ENCODE measurements around the gene PIAS4.

Gene PIAS4

DNA sequence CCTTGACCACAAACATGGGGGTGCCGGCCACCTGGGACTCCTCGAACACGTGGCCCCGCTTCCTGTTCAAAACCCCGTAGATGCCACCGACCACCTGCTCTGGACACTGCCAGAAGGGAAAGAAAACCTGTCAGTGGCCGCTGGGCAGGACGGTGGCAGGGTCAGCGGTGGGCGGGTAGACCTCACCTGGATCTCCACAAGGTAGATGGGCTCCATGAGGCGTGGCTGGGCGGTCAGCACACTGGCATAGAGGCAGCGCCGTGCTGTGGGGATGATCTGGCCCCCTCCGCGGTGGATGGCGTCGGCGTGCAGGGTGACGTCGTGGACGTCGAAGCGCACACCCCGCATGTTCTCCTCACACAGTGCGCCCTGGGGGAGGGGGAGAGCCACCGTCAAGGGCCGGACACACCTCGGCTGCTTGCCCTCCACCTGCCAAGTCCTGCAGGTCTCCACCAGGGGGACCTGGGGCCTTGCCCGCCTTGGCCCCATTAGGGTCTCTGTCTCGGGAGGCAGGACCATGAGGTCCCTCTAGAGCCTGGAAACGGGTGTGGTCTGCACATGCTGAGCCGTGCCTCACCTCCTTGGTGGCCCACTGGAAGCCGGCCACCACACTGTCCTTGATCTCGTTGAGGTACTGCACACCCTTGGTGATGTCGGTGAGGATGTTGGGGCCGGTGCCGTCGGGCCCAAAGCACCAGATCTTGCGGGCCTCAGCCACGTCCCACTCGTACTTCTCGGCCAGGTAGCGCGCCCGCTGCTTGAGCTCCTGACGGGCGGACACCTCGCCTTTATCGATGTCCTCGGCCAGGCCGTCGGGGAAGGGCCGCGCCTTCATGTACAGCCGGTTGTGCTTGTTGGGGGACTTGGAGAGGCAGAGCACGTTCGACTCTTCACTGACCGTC lies 30.0 kb upstream of the PIAS4 start:
- DNase-seq: no peak

DNA sequence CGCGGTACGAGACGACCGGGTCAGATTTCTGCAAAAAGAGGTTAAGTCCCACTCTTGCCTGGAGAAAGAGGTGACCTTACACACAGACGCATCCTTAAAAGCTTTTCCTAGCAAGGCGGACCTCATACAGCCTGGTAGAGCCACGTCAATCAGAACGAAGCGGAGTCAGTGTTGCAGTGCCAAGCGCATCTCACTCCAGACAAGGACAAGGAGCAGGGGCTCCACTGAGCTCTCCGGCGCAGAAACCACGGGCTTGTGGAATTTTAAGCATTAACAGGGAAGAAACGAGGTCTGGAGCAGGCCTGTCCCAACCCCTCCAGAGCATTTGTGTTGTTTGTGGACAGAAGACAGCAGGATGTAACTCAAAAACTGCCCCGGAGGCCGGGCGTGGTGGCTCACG lies 29.4 kb upstream of the PIAS4 start:
- no peak for DNase-seq

DNA sequence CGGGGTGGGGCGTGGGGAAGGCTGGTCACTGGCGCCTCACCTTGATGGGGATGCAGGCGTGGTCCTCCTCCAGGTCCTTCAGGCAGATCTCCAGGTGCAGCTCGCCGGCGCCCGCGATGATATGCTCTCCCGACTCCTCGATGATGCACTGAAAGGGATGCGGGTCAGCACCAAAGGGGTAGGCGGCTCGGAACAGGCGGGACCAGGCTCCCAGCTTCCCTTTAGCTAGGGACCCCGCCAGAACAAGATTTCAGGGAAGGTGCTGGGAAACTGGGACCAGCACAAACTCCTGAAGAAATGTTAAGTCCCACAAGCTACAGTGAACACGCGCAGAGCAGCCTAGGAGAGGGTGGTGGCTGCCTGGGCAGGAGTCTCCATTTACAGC lies 28.3 kb upstream of the PIAS4 start:
- DNase-seq: no peak

DNA sequence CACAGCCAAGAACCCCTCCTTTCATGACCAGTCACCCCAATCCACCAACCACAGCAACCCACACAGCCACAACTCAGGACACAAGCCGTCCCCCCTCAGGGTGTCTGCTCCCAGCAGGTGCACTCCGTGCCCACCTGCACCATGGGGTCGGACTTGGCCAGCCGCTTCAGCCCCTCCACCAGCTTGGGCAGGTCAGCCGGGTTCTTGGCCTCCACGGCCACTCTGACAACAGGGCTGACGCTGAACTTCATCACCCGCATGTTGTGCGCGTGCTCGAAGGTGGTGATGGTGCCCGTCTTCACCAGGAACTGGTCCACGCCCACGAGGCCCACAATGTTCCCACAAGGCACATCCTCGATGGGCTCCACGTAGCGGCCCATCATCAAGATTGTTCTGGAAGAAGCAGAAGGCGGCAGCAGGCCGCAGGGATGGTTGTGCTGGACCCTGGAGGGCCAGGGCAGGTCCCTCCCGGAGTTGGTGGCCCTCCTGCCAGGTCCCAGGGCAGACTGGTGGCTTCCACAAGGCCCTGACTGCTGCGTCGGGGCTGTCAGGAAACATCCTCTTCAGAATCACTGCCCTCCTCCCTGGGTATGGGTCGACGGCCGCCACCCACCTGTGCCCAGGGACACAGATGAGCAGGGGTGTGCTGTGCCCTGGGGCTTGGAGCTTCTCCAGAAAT lies 27.7 kb upstream of the PIAS4 start:
- DNase-seq: no peak

DNA sequence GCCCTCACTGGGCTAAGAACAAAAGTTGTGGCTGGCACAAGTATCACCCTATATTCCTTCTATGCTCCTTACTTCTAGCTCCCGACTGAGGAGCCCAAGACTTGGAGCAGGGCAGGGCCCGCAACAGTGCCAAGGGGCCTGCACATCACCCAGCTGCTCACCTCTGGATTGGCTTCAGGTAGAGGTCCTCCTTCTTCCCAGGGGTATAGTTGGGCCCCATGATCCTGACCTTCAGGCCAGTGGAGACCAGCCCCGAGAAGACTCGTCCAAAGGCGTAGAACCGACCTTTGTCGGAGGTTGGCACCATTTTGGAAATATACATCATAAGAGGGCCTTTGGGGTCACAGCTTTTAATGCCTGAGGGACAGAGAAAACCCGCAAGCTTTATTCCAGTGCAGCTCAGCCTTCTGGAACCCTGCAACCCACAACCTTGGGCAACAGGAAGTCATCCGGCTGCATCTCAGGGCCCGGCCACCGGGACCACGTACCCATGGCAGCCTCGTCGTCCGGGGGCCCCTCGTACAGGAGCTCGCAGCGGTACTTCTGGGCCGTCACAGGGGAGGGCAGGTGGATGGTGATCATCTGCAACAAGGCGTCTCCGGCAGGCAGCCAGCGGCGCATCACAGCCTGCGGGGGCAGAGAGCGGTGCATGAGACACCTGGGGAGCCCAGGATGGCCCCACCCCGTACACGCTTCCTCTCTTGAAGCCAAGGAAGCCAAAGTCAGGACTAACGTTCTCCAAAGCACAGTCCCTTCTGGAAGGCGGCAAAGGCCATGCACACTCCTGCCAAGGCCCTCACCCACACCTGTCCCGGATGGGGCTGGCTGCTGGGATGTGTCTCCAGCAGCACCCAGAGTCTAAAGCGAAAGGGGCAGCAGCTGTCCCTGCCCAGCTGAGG lies 26.9 kb upstream of the PIAS4 start:
- no peak for DNase-seq

DNA sequence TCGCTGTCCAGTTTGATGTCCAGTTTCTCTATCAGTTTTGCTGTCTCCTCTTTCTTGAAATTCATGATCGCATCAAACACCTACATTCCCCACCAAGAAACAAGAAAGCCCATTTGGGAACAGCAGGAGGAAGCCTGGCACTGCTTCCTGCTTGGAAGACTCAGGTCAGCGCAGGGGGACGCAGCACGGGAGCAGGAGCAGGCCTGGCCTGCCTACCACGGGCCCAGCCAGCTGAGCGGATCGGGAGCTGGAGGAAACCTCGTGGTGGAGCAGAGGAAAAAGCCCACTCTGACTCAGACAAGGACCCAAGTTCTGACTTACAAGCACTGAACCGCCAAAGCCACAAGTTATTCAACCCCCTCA lies 26.2 kb upstream of the PIAS4 start:
- DNase-seq: no peak

DNA sequence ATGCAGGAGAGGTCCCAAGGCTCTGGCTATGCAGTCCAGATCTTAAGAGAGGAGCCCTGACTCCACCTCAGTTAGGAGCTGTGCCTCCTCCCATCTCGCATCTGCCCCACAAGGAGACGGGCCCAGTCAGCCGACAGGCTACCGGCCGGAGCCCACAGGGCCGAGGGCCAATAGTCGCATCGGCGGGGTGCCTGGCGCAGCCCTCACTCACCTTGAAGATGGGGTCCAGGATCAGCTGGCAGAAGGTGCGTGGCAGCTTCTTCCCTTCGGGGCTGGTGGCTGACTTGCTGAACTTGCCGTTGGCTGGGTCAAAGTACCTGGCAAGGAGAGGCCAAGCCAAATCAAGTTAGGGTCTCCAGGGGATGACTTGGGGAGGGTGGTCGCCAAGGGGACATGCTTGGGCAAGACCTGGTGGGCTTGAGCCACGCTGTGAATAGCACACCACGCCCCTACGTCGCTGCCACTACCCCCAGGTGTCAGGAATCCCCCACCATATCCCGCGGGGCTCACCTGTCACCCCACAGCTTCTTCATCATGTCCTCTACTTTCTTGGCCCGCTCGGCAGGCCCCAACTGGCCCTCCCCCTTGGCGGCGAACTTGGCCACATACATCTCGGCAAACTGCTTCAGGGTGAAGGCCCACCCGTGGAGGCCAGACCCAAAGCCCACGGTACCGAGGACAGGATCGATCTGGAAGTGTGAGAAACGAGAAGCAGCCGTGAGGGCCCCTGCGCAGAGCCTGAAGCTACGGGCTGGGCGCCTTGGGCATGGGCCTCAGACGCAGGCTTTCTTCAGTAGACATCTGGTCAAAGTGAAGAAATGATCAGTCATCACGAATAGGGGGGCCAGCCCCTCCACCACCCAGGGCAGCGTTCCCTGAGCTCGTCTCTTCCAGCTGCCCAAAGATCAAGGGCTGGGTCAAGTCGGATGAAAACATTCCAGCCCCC lies 25.5 kb upstream of the PIAS4 start:
- no peak for DNase-seq

DNA sequence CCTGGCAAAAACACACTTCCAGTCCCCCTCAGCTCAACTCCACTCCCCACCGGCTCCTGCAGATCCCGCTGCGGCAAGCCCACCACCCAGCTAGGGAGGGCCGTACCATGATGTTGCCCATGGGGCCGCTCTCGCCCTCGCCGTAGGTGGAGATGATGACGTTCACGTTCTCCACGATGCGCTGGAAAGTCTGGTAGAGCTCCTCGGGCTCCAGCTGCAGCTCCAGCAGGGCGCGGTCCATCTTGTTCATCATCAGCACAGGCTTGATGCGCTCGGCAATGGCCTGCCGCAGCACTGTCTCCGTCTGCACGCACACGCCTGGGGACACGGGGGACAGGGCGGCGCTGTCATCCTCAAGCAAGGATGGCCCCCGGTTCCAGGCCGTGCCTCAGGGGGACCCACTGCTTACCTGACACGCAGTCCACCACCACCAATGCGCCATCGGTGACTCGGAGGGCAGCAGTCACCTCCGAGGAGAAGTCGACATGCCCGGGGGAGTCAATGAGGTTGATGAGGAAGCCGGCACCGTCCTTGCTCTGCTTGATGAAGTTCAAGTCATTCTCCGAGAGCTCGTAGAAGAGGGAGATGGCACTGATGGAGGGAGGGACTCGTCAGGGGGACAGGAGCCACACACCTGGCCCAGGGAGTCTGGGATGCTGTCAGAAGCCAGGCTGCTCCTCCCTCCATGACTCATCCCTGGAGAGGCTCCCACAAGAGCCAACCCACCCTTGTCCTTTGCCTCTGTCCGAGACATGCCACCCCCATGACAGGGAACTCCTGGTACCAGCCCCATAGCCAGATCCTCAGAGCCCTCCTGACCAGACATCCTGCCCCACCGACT lies 24.6 kb upstream of the PIAS4 start:
- no peak for DNase-seq

DNA sequence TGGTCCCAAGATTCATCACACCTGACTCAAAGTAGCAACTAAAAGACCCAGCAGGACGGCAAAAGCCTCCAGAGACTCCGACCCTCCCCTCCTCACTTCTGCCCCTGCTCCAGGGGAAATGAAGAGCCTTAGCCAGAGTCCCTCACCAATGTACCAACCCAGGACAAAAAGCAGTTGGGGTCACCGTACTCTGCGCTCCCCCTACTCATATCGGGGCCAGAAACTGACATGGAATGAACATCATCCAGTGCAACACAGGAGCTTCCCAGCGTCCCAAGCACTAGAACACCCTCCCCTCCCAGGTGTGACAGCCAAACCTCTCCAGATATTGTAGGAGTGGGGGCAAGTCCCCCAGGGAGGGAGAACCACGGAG lies 24.0 kb upstream of the PIAS4 start:
- no peak for DNase-seq

DNA sequence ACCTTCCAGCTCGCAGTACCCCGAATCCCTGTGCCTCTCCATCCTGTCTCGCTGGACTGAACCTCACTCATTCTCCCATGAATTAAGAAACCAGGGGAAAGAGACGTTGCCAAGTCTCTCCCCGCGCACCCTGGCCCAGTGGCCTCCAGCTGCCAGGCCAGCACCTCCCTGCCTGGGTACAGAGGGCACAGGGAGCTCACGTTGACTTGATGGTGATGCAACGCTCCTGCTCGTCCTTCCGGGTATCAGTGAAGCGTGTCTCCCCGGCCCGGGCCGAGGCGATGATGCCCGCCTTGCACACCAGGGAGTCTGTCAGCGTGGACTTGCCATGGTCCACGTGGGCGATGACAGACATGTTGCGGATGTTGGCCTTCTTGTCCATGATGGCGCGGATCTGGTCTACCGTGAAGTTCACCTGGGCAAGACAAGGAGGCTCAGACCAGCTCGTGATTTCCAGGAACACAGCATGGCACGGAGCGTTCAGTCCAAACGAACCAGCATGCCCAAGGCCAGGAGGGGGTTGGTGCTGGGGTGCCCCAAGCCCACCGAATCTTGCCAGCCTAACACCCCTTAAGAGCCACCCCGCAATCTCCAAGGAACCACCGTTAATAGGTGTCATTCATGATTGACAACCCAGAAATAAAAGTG lies 23.5 kb upstream of the PIAS4 start:
- DNase-seq: peak; percentile 25 to 32

DNA sequence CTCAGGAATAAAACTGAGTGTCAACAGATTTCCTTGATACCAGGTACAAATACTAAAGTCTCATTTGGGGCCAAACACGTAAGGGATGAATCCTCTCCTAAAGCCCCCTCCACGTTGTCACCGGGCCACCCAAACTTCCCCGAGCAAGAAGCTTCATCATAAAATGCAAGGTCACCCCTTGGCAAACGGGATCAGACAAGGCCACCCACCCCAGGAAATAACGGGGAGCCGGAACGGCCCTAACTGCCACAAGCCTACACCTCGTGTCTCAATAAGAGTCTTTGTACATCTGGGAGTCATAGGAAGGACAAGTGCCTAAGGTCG lies 23.0 kb upstream of the PIAS4 start:
- DNase-seq: no peak

DNA sequence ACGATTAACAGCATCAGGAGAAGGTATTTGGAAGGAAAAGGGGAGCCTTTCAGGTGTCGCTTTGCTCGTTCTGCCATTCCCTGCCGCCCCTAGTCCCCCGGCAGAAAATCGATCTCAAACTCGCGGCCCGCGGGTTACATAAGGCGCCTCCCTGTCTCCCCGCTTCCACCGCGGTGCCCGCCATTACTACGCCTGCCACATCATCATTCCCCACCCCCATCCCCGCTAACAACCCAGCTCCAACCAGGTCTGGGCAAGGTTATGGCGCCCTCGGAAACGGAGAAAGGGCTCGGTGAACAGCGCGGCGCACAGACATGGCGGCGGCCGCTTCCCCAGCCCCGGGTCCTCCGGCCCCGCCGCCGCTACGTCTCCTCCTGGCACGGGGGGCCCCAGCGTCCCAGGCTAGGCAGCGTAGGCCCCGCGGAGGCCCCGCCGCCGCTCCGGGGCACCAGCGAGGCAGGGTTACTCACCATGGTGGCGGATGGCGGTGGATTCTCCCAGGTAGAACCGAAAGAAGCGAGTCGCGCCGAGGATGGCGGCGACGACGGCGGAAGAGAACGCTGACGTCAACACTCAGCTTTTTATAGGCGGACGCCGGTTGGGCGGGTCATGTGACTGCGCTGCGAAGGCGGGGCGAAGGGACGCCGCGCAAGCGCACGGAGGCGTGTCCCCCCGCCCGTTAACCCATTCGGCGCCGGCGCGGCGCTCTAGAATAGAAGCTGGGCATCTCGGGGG lies 22.5 kb upstream of the PIAS4 start, which contains the start of gene EEF2:
TSS of gene EEF2 (minus strand) at position 556 of the 735 bp plus-strand sequence. CDS start at position 473, 83 bp downstream.
- DNase-seq: peak; percentile 93 to 96

DNA sequence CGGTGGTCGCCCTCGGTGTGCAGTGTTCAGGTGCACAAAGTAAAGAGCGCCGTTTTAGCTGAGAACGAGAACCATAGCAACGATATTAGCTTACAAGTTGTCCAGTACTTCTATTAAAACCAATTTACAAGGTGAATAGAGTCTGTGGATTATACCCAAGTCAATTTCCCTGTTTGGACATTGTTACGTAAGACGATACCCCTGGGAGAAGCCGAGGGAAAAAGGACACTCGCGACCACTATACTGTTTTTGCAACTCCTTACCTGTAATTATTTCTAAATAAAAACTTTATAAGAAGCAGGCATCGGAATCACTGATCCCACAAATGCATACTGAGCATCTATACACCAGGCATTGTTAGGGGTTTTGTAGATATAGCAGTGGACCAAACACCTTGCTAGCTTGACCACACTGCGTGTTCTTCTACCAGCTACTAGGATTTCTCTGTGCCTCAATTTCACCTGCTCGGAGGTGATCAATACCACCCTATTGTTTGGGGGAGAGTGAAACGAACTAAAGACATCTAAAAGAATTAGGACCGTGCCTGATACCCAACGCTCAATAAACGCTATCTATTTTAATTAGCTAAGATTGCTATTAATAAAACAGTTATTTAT lies 21.8 kb upstream of the PIAS4 start:
- no peak for DNase-seq

DNA sequence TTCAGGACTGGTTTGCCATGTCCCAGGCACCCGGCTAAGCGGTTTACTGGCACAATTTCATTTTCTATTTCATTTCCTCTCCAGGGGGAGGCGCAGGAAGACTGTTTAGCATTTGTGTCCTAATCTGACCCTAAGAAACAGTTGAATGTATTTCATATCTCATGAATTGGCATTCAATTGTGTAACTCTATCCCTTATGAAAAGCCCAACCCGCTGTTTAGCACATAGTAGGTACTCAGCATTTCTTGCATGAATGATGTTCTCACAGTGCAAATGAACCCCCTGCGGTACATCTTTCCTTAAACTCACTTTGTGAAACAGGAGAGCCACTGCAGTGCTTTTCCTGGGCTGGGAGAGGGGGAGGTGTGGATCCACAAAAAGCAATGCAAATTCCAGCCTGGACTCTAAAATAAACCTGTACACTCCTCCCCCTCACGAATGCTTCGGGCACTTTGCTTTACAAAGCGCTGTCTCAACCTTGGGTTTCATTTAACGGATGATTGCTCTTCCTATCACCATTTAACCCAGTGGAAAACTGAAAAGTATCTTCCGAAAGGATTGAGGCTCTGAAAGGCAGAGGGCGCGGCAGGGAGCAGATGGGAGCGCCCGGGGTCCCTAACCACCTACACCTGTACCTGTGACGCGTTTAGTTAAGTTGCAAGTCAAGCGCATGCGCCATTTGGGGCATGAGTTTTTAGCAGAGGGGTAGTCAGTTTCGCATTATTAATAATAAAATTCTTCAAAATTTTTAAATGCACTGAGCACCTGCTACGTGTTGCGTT lies 21.1 kb upstream of the PIAS4 start:
- DNase-seq: peak; percentile 82 to 86

DNA sequence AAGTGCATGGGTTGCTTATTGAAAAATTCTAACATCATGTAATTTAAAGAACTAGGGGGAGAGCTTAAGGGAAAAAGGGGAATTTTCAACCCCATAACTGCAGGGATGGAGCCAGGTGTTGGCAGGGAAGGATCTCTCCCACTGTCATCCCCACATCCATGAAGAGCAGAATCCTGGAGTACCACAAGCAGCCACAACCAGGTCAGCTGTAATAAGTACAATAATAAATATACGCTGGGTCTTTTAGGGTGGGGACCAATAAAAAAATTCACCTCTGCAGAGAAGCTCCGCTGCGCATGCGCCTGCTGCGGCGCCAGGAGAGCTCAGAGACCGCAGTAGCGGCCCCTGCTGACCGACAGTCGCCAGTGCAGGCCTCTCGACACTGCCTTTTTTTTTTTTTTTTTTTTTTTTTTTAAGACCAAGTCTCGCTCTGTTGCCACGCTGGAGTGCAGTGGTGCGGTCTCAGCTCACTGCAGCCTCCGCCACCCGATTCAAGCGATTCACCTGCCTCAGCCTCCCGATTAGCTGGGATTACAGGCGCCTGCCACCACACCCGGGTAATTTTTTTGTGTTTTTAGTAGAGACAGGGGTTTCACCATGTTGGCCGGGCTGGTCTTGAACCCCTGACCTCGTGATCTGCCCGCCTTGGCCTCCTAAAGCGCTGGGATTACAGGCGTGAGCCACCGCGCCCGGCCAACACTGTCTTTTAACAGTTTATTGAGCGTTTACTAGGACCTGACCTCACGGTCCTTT lies 19.7 kb upstream of the PIAS4 start:
- peak; percentile 88 to 91 for DNase-seq

DNA sequence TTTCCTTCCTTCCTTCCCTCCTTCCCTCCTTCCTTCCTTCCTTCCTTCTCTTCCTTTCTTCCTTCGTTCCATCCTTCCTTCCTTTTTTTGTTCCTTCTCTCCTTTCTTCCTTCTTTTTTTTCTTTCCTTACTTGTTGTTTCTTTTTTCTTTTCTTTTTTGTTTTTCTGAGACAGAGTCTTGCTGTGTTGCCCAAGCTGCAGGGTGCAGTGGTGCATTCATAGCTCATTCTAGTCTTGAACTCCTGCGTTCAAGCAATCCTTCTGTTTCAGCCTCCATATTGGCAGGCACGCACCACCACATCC lies 16.8 kb upstream of the PIAS4 start:
- no peak for DNase-seq

DNA sequence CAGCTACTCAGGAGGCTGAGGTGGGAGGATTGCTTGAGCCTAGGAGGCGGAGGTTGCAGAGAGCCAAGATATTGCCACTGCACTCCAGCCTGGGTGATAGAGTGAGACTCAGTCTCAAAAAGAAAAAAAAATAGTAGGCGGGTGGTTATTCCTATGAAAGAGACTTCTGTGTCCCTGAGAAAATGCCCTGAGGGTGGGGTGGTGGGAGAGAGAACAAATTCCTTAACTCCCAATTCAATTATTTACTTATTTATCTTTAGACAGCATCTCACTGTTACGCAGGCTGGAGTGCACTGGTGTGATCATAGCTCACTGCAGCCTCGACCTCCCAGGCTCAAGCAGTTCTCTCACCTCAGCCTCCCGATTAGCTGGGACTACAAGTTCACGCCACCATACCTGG lies 11.9 kb upstream of the PIAS4 start:
- DNase-seq: no peak

Measured in inflammatory macrophage (primary cell).